WERI-Rb-1 (cell line): Measurements from ENCODE around the gene SETD1B.

Source experiments
- DNase-seq: peaks from one replicate; pipeline ENCODE4 v3.0.0-alpha.2; 2020
- H3K27ac ChIP-seq: fragments of 250-450 bp; sonication (Bioruptor Pico); 2 replicates; pipeline ENCODE4 v1.5.1; 2020; ENCODE audit warnings: mild to moderate bottlenecking, moderate library complexity
- H3K27me3 ChIP-seq: fragments of 250-450 bp; sonication (Bioruptor Pico); 2 replicates; pipeline ENCODE4 v1.5.1; 2021; ENCODE audit warnings: mild to moderate bottlenecking, low read depth, moderate library complexity; ENCODE audit not compliant: insufficient read depth, severe bottlenecking
- H3K36me3 ChIP-seq: fragments of 250-450 bp; sonication (Bioruptor Pico); 2 replicates; pipeline ENCODE4 v1.5.1; 2020; ENCODE audit warnings: mild to moderate bottlenecking, moderate library complexity
- H3K4me3 ChIP-seq: 2 replicates; pipeline ENCODE4 v1.5.1; 2011; ENCODE audit warnings: low read depth, mild to moderate bottlenecking, control low read depth, low read length
- H3K9me3 ChIP-seq: fragments of 250-450 bp; sonication (Bioruptor Pico); 2 replicates; pipeline ENCODE4 v1.5.1; 2021; ENCODE audit warnings: mild to moderate bottlenecking, moderate library complexity; ENCODE audit not compliant: severe bottlenecking
- TF ChIP-seq, protein P1 (sequence below): IDR thresholded peaks from 2 replicates; pipeline ENCODE4 v1.5.1; 2011; ENCODE audit warnings: low read depth, mild to moderate bottlenecking, control low read depth, inconsistent platforms, low read length

Gene SETD1B

DNA sequence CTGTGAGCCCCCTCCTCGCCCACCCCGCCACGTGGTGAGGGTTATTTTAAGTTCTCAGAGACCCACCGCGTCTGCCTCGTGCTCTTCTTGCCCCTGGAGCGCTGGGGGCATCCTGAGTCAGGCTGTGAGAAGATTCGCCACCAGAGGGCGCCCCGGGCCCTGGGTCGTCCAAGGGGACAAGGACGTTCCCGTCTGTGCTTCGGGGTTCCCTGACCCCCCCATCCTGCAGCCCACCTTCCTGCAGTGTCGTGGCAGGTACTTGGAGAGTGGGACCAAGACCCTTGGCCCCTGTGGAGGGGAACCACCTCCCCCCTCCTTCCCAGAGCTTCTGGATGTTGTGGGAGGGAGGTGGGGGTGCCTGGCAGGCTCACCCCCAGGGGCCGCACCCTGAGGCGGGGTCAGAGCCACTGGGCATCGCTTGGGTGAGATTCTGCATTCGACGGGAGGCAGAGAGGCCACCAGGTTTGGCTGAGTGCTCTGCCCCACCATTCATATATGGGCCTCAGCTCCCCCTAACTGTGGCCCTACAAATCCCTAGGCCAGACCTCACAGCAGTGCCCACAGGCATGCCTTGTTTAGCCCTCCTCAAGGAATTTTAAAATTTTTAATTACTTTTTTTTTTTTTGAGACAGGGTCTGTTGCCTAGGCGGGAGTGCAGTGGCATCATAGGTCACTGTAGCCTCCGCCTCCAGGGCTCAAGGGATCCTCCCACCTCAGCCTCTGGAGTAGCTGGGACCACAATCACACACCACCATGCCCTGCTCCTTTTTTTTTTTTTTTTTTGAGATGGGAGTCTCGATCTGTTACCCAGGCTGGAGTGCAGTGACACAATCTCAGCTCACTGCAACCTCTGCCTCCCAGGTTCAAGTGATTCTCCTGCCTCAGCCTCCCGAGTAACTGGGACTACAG is 27.4 kb upstream of the SETD1B start:
- H3K27ac ChIP-seq, result peak overlapping the region; percentile 20; the same call in 1 of the 2 replicates
- no peak overlapping the region for H3K4me3 ChIP-seq
- H3K36me3 ChIP-seq, result peaks cover 28% of the 10 kb centered on the region
- DNase-seq, result peak; percentile 78
- TF ChIP-seq, protein P1, sequence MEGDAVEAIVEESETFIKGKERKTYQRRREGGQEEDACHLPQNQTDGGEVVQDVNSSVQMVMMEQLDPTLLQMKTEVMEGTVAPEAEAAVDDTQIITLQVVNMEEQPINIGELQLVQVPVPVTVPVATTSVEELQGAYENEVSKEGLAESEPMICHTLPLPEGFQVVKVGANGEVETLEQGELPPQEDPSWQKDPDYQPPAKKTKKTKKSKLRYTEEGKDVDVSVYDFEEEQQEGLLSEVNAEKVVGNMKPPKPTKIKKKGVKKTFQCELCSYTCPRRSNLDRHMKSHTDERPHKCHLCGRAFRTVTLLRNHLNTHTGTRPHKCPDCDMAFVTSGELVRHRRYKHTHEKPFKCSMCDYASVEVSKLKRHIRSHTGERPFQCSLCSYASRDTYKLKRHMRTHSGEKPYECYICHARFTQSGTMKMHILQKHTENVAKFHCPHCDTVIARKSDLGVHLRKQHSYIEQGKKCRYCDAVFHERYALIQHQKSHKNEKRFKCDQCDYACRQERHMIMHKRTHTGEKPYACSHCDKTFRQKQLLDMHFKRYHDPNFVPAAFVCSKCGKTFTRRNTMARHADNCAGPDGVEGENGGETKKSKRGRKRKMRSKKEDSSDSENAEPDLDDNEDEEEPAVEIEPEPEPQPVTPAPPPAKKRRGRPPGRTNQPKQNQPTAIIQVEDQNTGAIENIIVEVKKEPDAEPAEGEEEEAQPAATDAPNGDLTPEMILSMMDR, result peak; percentile 91
- no peaks in the 10 kb centered on the region for H3K27me3 ChIP-seq
- H3K9me3 ChIP-seq, result no peaks in the 10 kb centered on the region

DNA sequence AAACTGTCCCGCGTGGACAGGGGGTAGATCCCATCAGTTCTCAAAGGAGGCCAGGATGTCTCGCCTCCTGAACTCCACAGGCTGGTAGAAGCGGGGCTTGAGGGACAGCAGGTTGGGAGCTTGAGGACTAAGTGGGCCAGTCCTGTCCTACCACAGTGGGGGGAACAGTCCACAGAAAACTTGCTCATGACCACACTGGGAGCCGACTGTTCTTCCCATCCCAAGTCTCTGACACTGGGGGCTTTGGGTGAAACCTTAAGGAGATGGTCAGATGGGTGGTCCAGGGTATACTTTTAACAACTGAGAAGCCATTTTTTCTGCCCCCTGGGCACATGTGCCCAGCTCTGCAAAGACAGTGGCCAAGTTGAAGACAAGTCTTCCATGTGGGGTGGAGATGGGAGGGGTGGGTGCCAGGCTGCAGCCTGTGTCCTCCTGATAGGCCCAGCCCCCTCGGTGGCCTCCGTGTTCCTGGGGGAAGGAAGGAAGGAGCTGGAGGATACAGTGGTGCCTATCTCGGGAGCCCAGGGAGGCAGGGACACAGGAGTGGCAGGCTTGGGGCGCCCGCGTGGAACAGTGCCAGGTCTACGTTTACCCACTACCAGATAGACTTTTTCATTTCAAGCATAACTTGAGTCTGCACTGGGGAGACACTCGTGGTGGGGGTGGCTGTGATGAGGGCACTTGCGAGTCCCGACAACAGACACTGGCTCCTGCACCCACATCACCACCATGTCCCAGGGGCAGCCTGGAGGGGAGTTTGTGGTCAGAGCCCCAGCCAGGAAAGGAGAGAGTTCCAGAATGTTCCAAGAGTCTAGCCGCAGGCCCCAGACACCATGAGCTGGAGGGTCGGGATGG is 25.0 kb upstream of the SETD1B start:
- TF ChIP-seq, protein P1, result no peak
- Histone ChIP-seq H3K27me3 (no peaks in the 10 kb centered on the region), H3K27ac (no peak overlapping the region), H3K9me3 (no peaks in the 10 kb centered on the region), H3K36me3 (peaks cover 19% of the 10 kb centered on the region), H3K4me3 (no peak overlapping the region)
- DNase-seq, result no peak

GRCh38 chr12:121779422-121779895 is 24.4 kb upstream of the SETD1B start:
- H3K4me3 ChIP-seq, result no peak overlapping the region
- TF ChIP-seq, protein P1, result 0 out of 2 replicates have a peak, but pooled peaks have one; percentile 7
- no peak for DNase-seq
- H3K27me3 ChIP-seq, result no peaks in the 10 kb centered on the region
- peaks cover 13% of the 10 kb centered on the region for H3K36me3 ChIP-seq
- H3K27ac ChIP-seq, result no peak overlapping the region
- no peaks in the 10 kb centered on the region for H3K9me3 ChIP-seq

GRCh38 chr12:121780429-121780828 is 23.4 kb upstream of the SETD1B start:
- no peak overlapping the region for H3K27ac ChIP-seq
- TF ChIP-seq, protein P1, result no peak
- peaks cover 12% of the 10 kb centered on the region for H3K36me3 ChIP-seq
- no peaks in the 10 kb centered on the region for H3K9me3 ChIP-seq
- no peak for DNase-seq
- H3K27me3 ChIP-seq, result no peaks in the 10 kb centered on the region
- no peak overlapping the region for H3K4me3 ChIP-seq

GRCh38 chr12:121781484-121781997 is 22.3 kb upstream of the SETD1B start:
- H3K27me3 ChIP-seq, result no peaks in the 10 kb centered on the region
- peak overlapping the region; percentile 67 for H3K27ac ChIP-seq
- DNase-seq, result peak; percentile 69
- H3K4me3 ChIP-seq, result peak overlapping the region; percentile 17
- H3K36me3 ChIP-seq, result peaks cover 3% of the 10 kb centered on the region
- TF ChIP-seq, protein P1, result no peak
- no peaks in the 10 kb centered on the region for H3K9me3 ChIP-seq
